ENCODE data around the gene KCNT2.
"Not testable (repeated sequence)": the region's sequence is repeated elsewhere in the genome, so short reads cannot be mapped to it uniquely, and the experiment has no call there.

- TF ChIP-seq, protein P1, sequence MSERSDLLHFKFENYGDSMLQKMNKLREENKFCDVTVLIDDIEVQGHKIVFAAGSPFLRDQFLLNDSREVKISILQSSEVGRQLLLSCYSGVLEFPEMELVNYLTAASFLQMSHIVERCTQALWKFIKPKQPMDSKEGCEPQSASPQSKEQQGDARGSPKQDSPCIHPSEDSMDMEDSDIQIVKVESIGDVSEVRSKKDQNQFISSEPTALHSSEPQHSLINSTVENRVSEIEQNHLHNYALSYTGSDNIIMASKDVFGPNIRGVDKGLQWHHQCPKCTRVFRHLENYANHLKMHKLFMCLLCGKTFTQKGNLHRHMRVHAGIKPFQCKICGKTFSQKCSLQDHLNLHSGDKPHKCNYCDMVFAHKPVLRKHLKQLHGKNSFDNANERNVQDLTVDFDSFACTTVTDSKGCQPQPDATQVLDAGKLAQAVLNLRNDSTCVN (tag by site-specific recombination; optimal IDR thresholded peaks at IDR 0.05), result not testable (repeated sequence)
- TF ChIP-seq YY2 (tag by site-specific recombination; IDR thresholded peaks at IDR 0.05), result not testable (repeated sequence)
These were observed 345.2 kb downstream of the KCNT2 start for GRCh38 chr1:196263086-196263485.
